Measurements from ENCODE around the gene MAGEA1. TPM values are rescaled to one million over a fixed set of nuclear protein-coding genes. Genes with fewer than 3 reads are reported as not detected.
A peak's percentile ranks its signal among the peaks of the same experiment; 100 is the strongest.
"Not testable (repeated sequence)": the region's sequence is repeated elsewhere in the genome, so short reads cannot be mapped to it uniquely, and the experiment has no call there.

The MAGEA1 gene, protein sequence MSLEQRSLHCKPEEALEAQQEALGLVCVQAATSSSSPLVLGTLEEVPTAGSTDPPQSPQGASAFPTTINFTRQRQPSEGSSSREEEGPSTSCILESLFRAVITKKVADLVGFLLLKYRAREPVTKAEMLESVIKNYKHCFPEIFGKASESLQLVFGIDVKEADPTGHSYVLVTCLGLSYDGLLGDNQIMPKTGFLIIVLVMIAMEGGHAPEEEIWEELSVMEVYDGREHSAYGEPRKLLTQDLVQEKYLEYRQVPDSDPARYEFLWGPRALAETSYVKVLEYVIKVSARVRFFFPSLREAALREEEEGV
- not detected for total RNA-seq

GRCh38 chrX:153179131-153179530 lies at the start of gene MAGEA1:
TSS of gene MAGEA1 (plus strand) at chrX:153179284. CDS start at chrX:153182390, 3,106 bp downstream.
- DNase-seq (ENCODE audit: low spot score in 2 of 2), result no peak
- FAIRE-seq, result no peak

GRCh38 chrX:153132924-153133323 lies 46.2 kb upstream of the MAGEA1 start:
- not testable (repeated sequence) for DNase-seq (ENCODE audit: low spot score in 2 of 2); FAIRE-seq

DNA sequence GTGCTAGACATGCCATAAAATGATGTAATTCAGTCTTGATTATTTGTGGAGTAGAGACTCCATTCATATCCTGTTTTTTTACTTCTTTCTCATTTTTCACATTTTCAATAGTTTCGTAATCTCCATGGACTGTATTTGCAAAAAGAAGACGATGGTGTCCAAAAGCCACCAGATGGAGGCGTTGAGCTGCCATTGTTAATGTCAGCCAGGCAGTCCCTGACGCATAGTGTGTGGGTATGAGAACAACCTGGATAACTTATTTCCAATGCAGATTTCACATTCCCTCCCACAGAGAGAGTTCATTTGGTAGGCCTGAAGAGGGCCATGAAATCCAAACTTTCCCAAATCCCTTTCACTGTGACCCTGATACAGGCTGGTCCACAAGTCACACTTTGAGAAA lies 40.0 kb upstream of the MAGEA1 start:
- not testable (repeated sequence) for FAIRE-seq; DNase-seq (ENCODE audit: low spot score in 2 of 2)

GRCh38 chrX:153146288-153146687 lies 32.8 kb upstream of the MAGEA1 start:
- not testable (repeated sequence) for DNase-seq (ENCODE audit: low spot score in 2 of 2); FAIRE-seq

DNA sequence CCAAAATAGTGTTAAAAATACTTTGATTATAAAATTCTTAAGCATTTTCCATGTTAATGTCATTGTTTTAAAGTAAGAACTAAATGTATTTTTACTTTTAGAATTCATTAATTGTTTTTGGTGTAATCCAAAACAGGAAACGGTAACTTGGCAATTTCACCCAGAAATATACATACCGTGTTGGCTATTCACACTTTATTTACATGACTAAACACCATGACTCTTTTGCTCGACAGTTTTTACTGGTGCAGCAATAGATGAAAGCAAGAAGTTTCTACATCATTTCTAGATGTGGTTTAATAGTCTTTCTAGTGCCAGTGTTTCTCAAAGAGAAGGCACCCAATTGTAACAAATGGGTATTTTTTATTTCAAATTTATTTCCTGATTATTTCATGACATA lies 25.6 kb upstream of the MAGEA1 start:
- peak; percentile 43 for FAIRE-seq
- DNase-seq (ENCODE audit: low spot score in 2 of 2), result no peak

DNA sequence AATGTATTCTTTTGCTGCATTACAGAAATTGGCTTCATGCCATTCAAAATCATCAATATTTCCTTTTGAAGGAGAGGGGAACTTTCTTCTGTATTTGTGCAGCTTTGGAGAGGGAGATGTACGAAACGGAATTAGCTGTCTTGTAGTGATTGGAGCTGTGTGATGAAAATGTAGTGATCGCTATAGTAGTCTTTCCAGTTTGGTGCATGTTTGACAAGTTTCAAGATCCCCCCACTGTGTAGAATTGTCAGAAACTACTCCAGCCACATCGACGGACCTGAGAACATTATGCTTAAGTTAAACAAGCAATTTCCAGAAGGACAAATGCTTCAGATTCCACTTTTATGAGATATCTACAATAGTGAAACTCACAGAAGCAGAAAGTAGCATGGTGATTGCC lies 21.6 kb upstream of the MAGEA1 start:
- FAIRE-seq, result no peak
- DNase-seq (ENCODE audit: low spot score in 2 of 2), result no peak

GRCh38 chrX:153158319-153158718 lies 20.8 kb upstream of the MAGEA1 start:
- FAIRE-seq, result no peak
- DNase-seq (ENCODE audit: low spot score in 2 of 2), result no peak

DNA sequence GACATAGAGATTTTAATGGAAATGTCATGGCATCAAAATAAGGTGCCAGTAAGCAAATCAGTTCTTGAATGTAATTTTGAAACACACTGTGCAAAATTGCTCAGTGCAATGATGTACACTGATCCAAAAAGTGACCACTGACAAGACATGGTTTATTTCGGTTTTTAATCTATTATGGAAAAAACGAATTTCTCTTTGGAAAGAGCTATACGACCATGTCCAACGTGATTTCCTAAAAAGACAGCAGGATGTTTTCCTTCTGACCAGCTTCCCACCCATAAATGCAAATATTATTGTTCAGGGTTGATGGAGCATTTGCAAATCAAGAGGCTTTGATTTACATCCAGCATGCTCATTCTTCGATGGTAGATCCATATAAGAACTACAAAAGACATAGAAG lies 17.1 kb upstream of the MAGEA1 start:
- FAIRE-seq (no peak), DNase-seq (ENCODE audit: low spot score in 2 of 2) (no peak)

- DNase-seq (ENCODE audit: low spot score in 2 of 2) (no peak), FAIRE-seq (no peak)
Measured at GRCh38 chrX:153164733-153165132, 14.4 kb upstream of the MAGEA1 start.

GRCh38 chrX:153168423-153168822 lies 10.7 kb upstream of the MAGEA1 start:
- not testable (repeated sequence) for FAIRE-seq

GRCh38 chrX:153181822-153182221 lies 2.7 kb downstream of the MAGEA1 start:
- no peak for FAIRE-seq
- no peak for DNase-seq (ENCODE audit: low spot score in 2 of 2)

More at GRCh38 chrX:153168423-153168822, 10.7 kb upstream of the MAGEA1 start:
- not testable (repeated sequence) for DNase-seq (ENCODE audit: low spot score in 2 of 2)

DNA sequence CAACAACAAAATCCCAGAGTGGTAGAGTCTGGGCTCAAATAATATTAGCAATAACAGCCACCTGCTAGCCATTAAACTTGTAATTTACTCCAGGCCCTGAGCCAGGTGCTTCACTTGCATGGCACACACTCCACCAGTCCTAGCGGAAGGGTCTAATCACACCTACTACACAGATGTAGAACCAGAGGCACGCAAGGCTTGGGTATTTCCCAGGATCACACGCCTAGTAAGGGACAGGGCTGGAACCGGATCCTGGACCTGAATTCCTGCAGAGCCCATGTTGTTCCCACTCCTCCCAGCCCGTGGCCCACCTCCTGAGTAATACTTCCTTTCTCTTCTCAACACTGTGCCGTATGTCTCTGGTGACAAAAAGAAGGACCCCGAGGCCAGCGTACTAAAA lies 5.7 kb downstream of the MAGEA1 start:
- DNase-seq (ENCODE audit: low spot score in 2 of 2) (no peak), FAIRE-seq (no peak)

GRCh38 chrX:153190381-153190780 lies 11.3 kb downstream of the MAGEA1 start:
- FAIRE-seq (no peak), DNase-seq (ENCODE audit: low spot score in 2 of 2) (no peak)

DNA sequence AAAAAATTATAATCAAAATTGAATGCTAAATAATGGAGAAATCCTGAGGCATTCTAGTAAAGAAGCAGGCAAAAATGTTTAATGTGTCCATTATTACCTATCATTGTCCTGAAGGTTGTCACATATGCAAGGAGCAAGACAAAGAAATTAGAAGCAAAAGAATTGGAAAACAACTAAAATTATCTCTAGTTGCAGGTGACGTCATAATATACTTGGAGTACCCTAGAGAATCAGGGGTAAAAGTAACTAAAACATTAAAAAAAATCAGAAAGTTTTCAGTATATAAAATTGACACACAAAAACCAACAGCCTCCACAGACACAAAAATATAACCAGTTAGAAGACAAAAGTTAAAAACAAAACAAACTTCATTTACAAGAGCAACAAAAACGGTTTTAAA lies 21.4 kb downstream of the MAGEA1 start:
- DNase-seq (ENCODE audit: low spot score in 2 of 2) (no peak), FAIRE-seq (no peak)

- DNase-seq (ENCODE audit: low spot score in 2 of 2) (no peak), FAIRE-seq (no peak)
Measured at GRCh38 chrX:153206425-153207046, 27.5 kb downstream of the MAGEA1 start.

DNA sequence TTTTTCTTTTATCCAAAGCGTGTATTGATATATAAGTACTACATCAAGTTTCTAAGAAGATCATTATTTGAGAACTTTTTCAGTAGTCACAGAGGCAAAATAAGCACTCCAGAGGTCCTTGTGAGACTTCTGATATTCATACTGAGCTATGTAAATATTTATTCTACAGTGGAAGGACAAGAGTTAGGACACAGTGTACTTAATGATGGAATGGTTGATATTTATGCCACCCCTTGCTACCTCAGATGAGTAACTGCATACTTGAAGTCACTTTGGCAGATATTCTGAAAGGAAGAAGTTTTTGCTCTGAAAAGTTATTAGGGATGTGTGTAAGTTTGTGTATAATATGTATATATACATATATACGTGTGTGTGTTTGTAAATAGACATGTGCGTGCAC lies 30.3 kb downstream of the MAGEA1 start:
- FAIRE-seq (no peak), DNase-seq (ENCODE audit: low spot score in 2 of 2) (no peak)

- no peak for FAIRE-seq
- no peak for DNase-seq (ENCODE audit: low spot score in 2 of 2)
Measured at GRCh38 chrX:153214934-153215333, 35.9 kb downstream of the MAGEA1 start.

GRCh38 chrX:153216926-153217325 lies 37.8 kb downstream of the MAGEA1 start:
- DNase-seq (ENCODE audit: low spot score in 2 of 2) (no peak), FAIRE-seq (no peak)

DNA sequence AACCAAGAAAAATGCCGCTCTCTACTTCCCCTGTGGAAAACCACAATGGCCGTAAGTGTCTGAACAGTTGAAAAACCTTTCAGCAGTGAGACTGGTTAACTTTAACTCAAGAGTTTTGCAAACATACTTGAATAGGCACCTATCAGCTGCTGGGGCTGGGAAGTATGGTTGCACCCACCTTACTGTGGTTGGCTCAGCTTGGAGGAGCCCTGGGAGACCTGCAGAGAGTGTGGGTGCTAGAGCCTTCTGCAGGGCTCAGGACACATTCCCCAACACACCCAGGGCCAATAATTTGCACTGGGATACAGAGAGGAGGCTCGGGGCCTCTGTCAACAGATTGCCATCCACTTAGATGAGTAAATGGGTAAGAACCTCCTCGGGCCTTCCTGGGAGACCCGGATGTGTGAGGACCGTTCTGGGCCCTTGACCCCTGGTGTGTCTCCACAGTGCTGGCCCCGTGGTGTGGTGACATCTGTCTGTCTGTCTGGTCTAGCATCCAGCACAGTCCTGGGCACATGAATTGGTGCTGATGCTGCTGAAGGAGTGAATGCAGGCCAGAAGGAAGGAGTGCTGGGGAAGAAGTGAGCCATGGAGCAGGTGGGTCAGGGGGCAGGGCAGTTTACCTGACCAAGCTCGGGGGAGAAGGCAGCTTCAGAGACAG lies 46.5 kb downstream of the MAGEA1 start:
- DNase-seq (ENCODE audit: low spot score in 2 of 2) (no peak), FAIRE-seq (no peak)

DNA sequence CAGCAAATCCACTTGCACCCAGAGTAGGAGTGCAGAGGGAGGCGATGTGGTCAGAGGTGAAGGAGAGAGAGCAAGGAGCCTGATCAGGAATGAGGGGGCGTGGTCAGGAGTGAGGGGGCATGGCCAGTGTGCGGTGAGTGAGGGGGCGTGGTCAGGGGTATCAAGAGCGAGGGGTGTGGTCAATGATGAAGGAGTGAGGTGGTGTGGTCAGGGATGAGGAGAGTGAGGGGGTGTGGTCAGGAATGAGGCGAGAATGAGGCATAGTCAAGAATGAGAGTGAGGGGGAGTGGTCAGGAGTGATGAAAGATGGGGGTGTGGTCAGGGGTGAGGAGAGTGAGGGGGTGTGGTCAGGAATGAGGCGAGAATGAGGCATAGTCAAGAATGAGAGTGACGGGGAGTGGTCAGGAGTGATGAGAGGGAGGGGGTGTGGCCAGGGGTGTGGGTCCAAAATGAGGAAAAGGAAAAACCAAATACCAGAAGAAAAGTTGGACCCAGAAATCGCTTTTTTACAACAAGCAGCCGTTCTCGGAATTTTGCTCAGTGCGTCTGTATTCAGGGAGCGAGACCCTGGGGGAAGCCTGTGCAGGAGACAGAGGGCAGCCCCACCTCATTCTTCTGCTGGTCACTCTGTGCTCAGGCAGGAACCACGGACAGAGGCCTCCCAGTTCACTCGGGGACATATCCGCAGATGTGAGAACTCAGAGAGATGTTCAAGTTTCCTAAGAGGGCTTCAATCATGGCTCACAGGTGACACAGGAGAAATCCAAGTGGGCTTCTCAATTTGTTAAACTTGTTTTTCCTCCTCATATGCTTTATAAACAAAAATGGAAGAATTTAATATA lies 47.5 kb downstream of the MAGEA1 start:
- no peak for DNase-seq (ENCODE audit: low spot score in 2 of 2)
- FAIRE-seq, result no peak

Measured in frontal cortex (tissue), 4 donors.